Transverse colon (tissue), 4 donors: ENCODE data around the gene SLC7A14. TPM values are rescaled to one million over a fixed set of nuclear protein-coding genes. Genes with fewer than 3 reads are reported as not detected.
"Not testable (repeated sequence)": the region's sequence is repeated elsewhere in the genome, so short reads cannot be mapped to it uniquely, and the experiment has no call there.

Source experiments
- DNase-seq: peaks from one replicate; pipeline ENCODE4 v3.0.0-alpha.2; 2019
- H3K27ac ChIP-seq, 4 donors: fragments of 200-600 bp; sonication (generic); 2 replicates each; pipeline ENCODE4 v1.5.1; 2016 to 2018; ENCODE audit warnings: inconsistent platforms in 4 of 4
- H3K27me3 ChIP-seq: fragments of 200-600 bp; sonication (generic); 2 replicates; pipeline ENCODE4 v1.5.1; 2017; ENCODE audit warnings: inconsistent platforms
- H3K36me3 ChIP-seq, 4 donors: fragments of 200-600 bp; sonication (generic); 2 replicates each; pipeline ENCODE4 v1.5.1; 2017 to 2019; ENCODE audit warnings: inconsistent platforms in 4 of 4
- H3K4me1 ChIP-seq, 4 donors: fragments of 200-600 bp; sonication (generic); 2 replicates each; pipeline ENCODE4 v1.5.1; 2017 to 2020; ENCODE audit warnings: inconsistent platforms in 4 of 4
- H3K4me3 ChIP-seq, 4 donors: fragments of 200-600 bp; sonication (generic); 1 replicate in 1 of 4; 2 replicates in 3 of 4; pipeline versions ENCODE4 v1.5.1 to v1.6.1; 2017 to 2019; ENCODE audit warnings: inconsistent platforms in 4 of 4
- H3K9me3 ChIP-seq, 2 donors: fragments of 200-600 bp; sonication (generic); 2 replicates each; pipeline ENCODE4 v1.5.1; 2017 to 2019; ENCODE audit warnings: inconsistent platforms in 2 of 2
- EP300 ChIP-seq: sonication (generic); formaldehyde crosslinking; IDR thresholded peaks from one replicate; pipeline ENCODE4 v1.6.1; 2017; ENCODE audit warnings: antibody characterized with exemption, low read depth
- POLR2A ChIP-seq: fragments of 450-650 bp; IDR thresholded peaks from one replicate; pipeline ENCODE4 v1.6.1; 2016; ENCODE audit warnings: antibody characterized with exemption, mild to moderate bottlenecking, moderate library complexity
- POLR2AphosphoS5 ChIP-seq, 3 donors: sonication (generic); formaldehyde crosslinking; IDR thresholded peaks; one replicate each; pipeline ENCODE4 v1.6.1; 2016; ENCODE audit warnings: antibody characterized with exemption in 3 of 3
- WGBS, 2 donors: methylation state at CpG; one replicate each; pipeline ENCODE4 v1.1.5; 2018; ENCODE audit warnings: low coverage in 1 of 2; 5-methylcytosine and 5-hydroxymethylcytosine counted together
- in situ Hi-C, 4 donors: fragments of 200-750 bp; cut with MboI; loops; one replicate each; pipeline versions ENCODE4 v1.15.0 to v1.15.1; 2017; ENCODE audit warnings: low sequenced_read_pairs in 3 of 4, low pct_ligation_motif_present in 1 of 4, low pct_unique_long_range_greater_than_20kb in 1 of 4
- intact Hi-C: fragments of 100-400 bp; cut with DNase I; formaldehyde crosslinking; loops from one replicate; pipeline ENCODE4 v1.15.1; 2023; ENCODE audit warnings: low total_unique reads
- total RNA-seq, 4 donors: library from RNA; depleted of rRNA; stranded (reverse); fragments of >200 nt; gene quantifications; one replicate each; pipeline ENCODE4 v1.1.0, GENCODE V29; 2016
- TF ChIP-seq, protein P1 (sequence below), 5 experiments: fragments of 200-600 bp in 3 of 5; fragments of 450-650 bp in 2 of 5; sonication (generic) in 3 of 5; IDR thresholded peaks; 1 replicate in 2 of 5; 2 replicates in 3 of 5; pipeline ENCODE4 v1.5.1; 2016 to 2017; ENCODE audit warnings: antibody characterized with exemption in 5 of 5, inconsistent platforms in 3 of 5, mild to moderate bottlenecking in 2 of 5, moderate library complexity in 1 of 5

Gene SLC7A14
- total RNA-seq, 4 donors from 2014 or later: 0.48 to 0.80 (median 0.72) TPM

GRCh38 chr3:170584585-170585007 lies 1.3 kb downstream of the SLC7A14 start:
- DNase-seq: peak; percentile 42
- 10% methylated on average over 19 of the region's 20 CpGs; no CpG with 5 or more reads in 1 of the 2 donors for WGBS, 2 donors
- H3K4me3 ChIP-seq: no peak overlapping the region
- H3K27me3 ChIP-seq: peaks cover 84% of the 10 kb centered on the region
- no peaks in the 10 kb centered on the region for H3K9me3 ChIP-seq
- H3K27ac ChIP-seq: no peak overlapping the region
- H3K36me3 ChIP-seq: no peaks in the 10 kb centered on the region
- TF ChIP-seq EP300 (no peak), POLR2A (no peak), POLR2AphosphoS5 (IDR thresholded peaks at IDR 0.05) (no peak)
- TF ChIP-seq, protein P1, sequence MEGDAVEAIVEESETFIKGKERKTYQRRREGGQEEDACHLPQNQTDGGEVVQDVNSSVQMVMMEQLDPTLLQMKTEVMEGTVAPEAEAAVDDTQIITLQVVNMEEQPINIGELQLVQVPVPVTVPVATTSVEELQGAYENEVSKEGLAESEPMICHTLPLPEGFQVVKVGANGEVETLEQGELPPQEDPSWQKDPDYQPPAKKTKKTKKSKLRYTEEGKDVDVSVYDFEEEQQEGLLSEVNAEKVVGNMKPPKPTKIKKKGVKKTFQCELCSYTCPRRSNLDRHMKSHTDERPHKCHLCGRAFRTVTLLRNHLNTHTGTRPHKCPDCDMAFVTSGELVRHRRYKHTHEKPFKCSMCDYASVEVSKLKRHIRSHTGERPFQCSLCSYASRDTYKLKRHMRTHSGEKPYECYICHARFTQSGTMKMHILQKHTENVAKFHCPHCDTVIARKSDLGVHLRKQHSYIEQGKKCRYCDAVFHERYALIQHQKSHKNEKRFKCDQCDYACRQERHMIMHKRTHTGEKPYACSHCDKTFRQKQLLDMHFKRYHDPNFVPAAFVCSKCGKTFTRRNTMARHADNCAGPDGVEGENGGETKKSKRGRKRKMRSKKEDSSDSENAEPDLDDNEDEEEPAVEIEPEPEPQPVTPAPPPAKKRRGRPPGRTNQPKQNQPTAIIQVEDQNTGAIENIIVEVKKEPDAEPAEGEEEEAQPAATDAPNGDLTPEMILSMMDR (IDR thresholded peaks at IDR 0.05): no peak
- in situ Hi-C loops (no loop called here), intact Hi-C loops (no loop called here)
- peaks cover 0 to 7% (median 2%) of the 10 kb centered on the region in 4 donors for H3K4me1 ChIP-seq

GRCh38 chr3:170579646-170580045 lies 6.2 kb downstream of the SLC7A14 start:
- in situ Hi-C loops: no loop called here
- Histone ChIP-seq H3K4me3 (no peak overlapping the region), H3K27ac (no peak overlapping the region), H3K4me1 (no peaks in the 10 kb centered on the region), H3K27me3 (peaks cover 42% of the 10 kb centered on the region), H3K9me3 (no peaks in the 10 kb centered on the region), H3K36me3 (no peaks in the 10 kb centered on the region)
- TF ChIP-seq, protein P1 (IDR thresholded peaks at IDR 0.05): no peak
- TF ChIP-seq EP300: no peak
- no peak for TF ChIP-seq POLR2A
- no peak for TF ChIP-seq POLR2AphosphoS5 (IDR thresholded peaks at IDR 0.05)
- 60 to 83% methylated on average over 1 to 3 of the region's 3 CpGs for WGBS, 2 donors
- intact Hi-C loops: no loop called here
- DNase-seq: no peak

DNA sequence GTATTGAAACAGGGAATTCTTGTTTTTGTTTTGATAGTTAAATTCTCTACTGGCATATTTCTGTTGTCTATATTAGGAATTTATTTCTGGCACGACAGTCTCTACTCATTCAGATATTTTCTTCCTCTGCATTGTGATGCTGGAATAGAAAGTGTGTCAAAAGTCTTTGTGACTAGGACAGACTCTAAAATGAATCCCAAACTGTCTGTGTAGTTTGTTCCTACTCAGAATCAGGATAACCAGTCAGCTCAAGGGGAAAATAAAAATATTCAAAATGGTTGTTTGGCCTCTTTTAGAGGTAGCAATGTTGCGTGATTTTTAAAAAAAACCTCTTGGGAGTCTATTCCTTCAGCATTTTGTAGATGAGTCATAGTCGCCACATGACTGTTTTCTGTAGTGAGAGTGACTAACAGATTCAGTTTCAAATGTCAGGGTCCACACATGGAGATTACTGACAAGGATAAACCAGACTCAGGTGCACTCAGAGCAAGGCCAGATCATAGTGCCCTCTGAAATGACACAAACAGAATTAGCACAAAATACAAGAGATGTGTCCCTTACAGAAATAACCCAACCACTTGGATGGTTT lies 13.1 kb downstream of the SLC7A14 start:
- Histone ChIP-seq H3K27ac (no peak overlapping the region), H3K36me3 (no peaks in the 10 kb centered on the region), H3K27me3 (peaks cover 6% of the 10 kb centered on the region), H3K4me3 (no peak overlapping the region), H3K9me3 (no peaks in the 10 kb centered on the region), H3K4me1 (no peaks in the 10 kb centered on the region)
- intact Hi-C loops: no loop called here
- no peak for TF ChIP-seq POLR2AphosphoS5 (IDR thresholded peaks at IDR 0.05)
- TF ChIP-seq, protein P1 (IDR thresholded peaks at IDR 0.05): no peak
- TF ChIP-seq EP300: no peak
- in situ Hi-C loops: no loop called here
- 44 to 68% methylated on average over 3 of the region's 3 CpGs for WGBS, 2 donors
- DNase-seq: no peak

DNA sequence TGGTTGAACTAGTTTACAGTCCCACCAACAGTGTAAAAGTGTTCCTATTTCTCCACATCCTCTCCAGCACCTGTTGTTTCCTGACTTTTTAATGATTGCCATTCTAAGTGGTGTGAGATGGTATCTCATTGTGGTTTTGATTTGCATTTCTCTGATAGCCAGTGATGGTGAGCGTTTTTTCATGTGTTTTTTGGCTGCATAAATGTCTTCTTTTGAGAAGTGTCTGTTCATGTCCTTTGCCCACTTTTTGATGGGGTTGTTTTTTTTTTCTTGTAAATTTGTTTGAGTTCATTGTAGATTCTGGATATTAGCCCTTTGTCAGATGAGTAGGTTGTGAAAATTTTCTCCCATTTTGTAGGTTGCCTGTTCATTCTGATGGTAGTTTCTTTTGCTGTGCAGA lies 18.3 kb downstream of the SLC7A14 start:
- H3K27ac ChIP-seq, H3K4me3 ChIP-seq, DNase-seq, in situ Hi-C loops, H3K36me3 ChIP-seq, H3K9me3 ChIP-seq, H3K4me1 ChIP-seq, H3K27me3 ChIP-seq, intact Hi-C loops: not testable (repeated sequence)
- WGBS, 2 donors: 50% methylated on average over 1 of the region's 1 CpG; no CpG with 5 or more reads in 1 of the 2 donors

DNA sequence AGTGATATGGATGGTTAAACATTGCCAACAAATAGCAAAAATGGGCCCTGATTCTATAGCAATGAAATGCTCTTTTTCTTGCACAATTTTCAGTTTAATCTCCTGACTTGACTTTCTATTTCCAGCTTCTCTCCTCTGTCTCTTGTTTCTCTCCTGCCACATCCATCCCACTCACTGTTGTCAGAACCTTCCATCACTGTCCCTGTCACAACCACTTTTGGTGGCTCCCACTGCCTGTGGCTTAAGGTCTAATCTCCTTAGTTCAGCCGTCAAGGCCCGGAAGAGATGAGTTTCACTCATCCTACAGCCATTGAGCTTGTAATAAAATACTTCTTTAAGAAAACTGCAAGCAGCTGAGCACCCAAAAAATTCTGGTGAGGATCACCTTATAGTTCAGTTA lies 19.5 kb downstream of the SLC7A14 start:
- WGBS, 2 donors: 93 to 100% methylated on average over 2 of the region's 2 CpGs
- in situ Hi-C loops (no loop called here), intact Hi-C loops (no loop called here)
- Histone ChIP-seq H3K4me3 (no peak overlapping the region), H3K4me1 (no peaks in the 10 kb centered on the region), H3K36me3 (no peaks in the 10 kb centered on the region), H3K27ac (no peak overlapping the region), H3K27me3 (no peaks in the 10 kb centered on the region), H3K9me3 (no peaks in the 10 kb centered on the region)
- TF ChIP-seq, protein P1 (IDR thresholded peaks at IDR 0.05): no peak
- TF ChIP-seq POLR2AphosphoS5 (IDR thresholded peaks at IDR 0.05): no peak
- TF ChIP-seq POLR2A: no peak
- no peak for DNase-seq
